ENCODE measurements around the gene CAMTA1. TPM values are rescaled to one million over a fixed set of nuclear protein-coding genes. Genes with fewer than 3 reads are reported as not detected.

The CAMTA1 gene
- total RNA-seq, 1 experiment from 2014 or later, result 69.5 TPM

DNA sequence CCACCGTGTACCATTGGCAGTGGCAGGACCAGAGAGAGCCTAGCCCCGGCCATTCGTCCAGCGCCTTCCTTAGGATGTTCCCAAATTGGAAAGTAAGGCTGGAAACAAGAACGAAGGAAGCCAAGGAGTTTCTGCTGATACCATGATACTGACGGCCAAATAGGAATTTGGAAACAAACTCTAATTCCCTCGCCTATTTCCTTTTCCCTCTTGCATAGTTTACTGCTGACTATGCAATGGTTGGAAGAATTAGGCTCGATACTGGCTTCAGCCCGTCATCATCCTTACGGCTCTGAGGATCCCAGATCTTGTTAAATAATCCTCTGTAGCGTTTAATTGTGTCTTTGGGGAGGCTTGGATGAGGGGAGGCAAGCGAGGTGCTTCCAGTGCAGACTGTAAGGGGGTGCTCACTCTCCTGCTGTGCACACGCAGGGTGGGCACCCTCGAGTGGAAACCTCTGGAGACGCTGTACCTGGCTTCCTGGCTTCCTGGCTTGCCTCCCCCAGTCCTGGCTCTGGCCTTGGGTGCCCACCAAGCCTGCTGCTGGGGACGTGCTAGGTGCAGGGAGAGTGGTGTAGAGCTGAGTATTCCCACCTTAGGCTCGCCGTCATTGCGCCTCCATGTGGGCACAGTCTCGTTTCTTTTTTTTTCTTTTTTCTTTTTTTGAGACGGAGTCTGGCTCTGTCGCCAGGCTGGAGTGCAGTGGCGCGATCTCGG is 27.4 kb upstream of the CAMTA1 start:
- DNase-seq (ENCODE audit: low read depth, low spot score) (no peak), ATAC-seq (no peak)
- Histone ChIP-seq H3K9me3 (ENCODE audit: control insufficient read depth in 1 of 2, insufficient read depth in 1 of 2, low read depth in 1 of 2, low read length in 2 of 2) (no peaks in the 10 kb centered on the region), H3K27ac (ENCODE audit: low read depth, low read length) (no peak overlapping the region), H3K9me2 (ENCODE audit: insufficient read depth) (no peaks in the 10 kb centered on the region), H3K9ac (ENCODE audit: low read length) (no peak overlapping the region), H2AFZ (ENCODE audit: low read depth, low read length, poor library complexity, severe bottlenecking) (no peak overlapping the region), H4K20me1 (ENCODE audit: insufficient read depth) (no peaks in the 10 kb centered on the region), H3K4me1 (ENCODE audit: control insufficient read depth in 1 of 2, insufficient read depth in 2 of 2, low read length in 2 of 2) (peaks cover 0 to 3% of the 10 kb centered on the region in 2 experiments; a peak in 1 of 4 replicates), H3K79me2 (ENCODE audit: insufficient read depth, low read length) (no peaks in the 10 kb centered on the region), H3K27me3 (ENCODE audit: insufficient read depth, low read length) (no peaks in the 10 kb centered on the region), H3K4me3 (replicated peaks in 1 of 2; ENCODE audit: low read depth in 1 of 2, low read length in 2 of 2) (no peak overlapping the region), H3K4me2 (ENCODE audit: low read length) (no peak overlapping the region), H3K36me3 (ENCODE audit: control insufficient read depth in 1 of 2, insufficient read depth in 2 of 2, low read length in 2 of 2) (no peaks in the 10 kb centered on the region)
- intact Hi-C loops (cut with micrococcal nuclease), result no loop called here
- ChIA-PET RAD21 (ENCODE audit: low non-redundant PET in 1 of 2, low total read pairs in 2 of 2, uncharacterized antibody in 2 of 2, unreplicated experiment in 2 of 2) (no interaction called here), CTCF (interaction anchor here (1.5 kb wide), 1 partner anchor 12 kb away, joined by 3 read pairs; no protein-coding TSS in a partner anchor), POLR2A (no interaction called here)
- no TSS peak for BruUV-seq (replicated peaks)
- TF ChIP-seq ZFX (IDR thresholded peaks at IDR 0.05), result no peak
- TF ChIP-seq FOSL1 (IDR thresholded peaks at IDR 0.05; ENCODE audit: low read depth), result no peak

DNA sequence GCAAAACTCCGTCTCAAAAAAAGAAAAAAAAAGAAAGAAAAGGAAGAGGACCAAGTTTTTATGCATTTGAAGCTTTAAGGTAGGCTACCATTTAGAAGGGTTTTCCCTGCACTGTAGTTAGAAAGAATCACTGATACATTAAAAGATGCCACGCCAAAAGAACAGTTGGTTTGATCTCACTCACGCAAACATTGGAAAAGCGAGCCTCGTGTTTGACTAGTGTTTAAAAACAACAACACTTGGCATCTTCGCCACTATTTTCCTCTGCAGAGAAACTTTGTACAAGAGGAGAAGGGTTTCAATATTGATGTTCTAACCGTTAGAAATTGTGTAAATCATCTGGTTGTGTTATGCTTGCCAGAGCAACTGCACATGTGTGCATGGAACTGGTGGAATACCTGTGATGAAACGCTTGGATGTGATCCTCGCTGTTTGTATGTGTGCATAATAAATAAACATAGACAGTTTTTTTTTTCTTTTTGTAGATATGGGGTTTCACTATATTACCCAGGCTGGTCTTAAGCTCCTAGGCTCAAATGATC is 24.0 kb upstream of the CAMTA1 start:
- no peaks in the 10 kb centered on the region for H3K79me2 ChIP-seq (ENCODE audit: insufficient read depth, low read length)
- BruUV-seq (replicated peaks), result no TSS peak
- ChIA-PET CTCF (no interaction called here), RAD21 (ENCODE audit: low non-redundant PET in 1 of 2, low total read pairs in 2 of 2, uncharacterized antibody in 2 of 2, unreplicated experiment in 2 of 2) (no interaction called here), POLR2A (no interaction called here)
- no peaks in the 10 kb centered on the region for H3K36me3 ChIP-seq (ENCODE audit: control insufficient read depth in 1 of 2, insufficient read depth in 2 of 2, low read length in 2 of 2)
- no peaks in the 10 kb centered on the region for H4K20me1 ChIP-seq (ENCODE audit: insufficient read depth)
- H2AFZ ChIP-seq (ENCODE audit: low read depth, low read length, poor library complexity, severe bottlenecking), result no peak overlapping the region
- no peaks in the 10 kb centered on the region for H3K9me3 ChIP-seq (ENCODE audit: control insufficient read depth in 1 of 2, insufficient read depth in 1 of 2, low read depth in 1 of 2, low read length in 2 of 2)
- no peak overlapping the region for H3K4me3 ChIP-seq (replicated peaks in 1 of 2; ENCODE audit: low read depth in 1 of 2, low read length in 2 of 2)
- H3K9me2 ChIP-seq (ENCODE audit: insufficient read depth), result no peaks in the 10 kb centered on the region
- no peak overlapping the region for H3K9ac ChIP-seq (ENCODE audit: low read length)
- no peak overlapping the region for H3K4me2 ChIP-seq (ENCODE audit: low read length)
- H3K27ac ChIP-seq (ENCODE audit: low read depth, low read length), result no peak overlapping the region
- intact Hi-C loops (cut with micrococcal nuclease), result no loop called here
- no peak for ATAC-seq
- H3K27me3 ChIP-seq (ENCODE audit: insufficient read depth, low read length), result no peaks in the 10 kb centered on the region
- no peaks in the 10 kb centered on the region for H3K4me1 ChIP-seq (ENCODE audit: control insufficient read depth in 1 of 2, insufficient read depth in 2 of 2, low read length in 2 of 2)
- DNase-seq (ENCODE audit: low read depth, low spot score), result no peak
- TF ChIP-seq EZH2 (IDR thresholded peaks at IDR 0.05), result no peak
- TF ChIP-seq, protein P1, sequence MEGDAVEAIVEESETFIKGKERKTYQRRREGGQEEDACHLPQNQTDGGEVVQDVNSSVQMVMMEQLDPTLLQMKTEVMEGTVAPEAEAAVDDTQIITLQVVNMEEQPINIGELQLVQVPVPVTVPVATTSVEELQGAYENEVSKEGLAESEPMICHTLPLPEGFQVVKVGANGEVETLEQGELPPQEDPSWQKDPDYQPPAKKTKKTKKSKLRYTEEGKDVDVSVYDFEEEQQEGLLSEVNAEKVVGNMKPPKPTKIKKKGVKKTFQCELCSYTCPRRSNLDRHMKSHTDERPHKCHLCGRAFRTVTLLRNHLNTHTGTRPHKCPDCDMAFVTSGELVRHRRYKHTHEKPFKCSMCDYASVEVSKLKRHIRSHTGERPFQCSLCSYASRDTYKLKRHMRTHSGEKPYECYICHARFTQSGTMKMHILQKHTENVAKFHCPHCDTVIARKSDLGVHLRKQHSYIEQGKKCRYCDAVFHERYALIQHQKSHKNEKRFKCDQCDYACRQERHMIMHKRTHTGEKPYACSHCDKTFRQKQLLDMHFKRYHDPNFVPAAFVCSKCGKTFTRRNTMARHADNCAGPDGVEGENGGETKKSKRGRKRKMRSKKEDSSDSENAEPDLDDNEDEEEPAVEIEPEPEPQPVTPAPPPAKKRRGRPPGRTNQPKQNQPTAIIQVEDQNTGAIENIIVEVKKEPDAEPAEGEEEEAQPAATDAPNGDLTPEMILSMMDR (IDR thresholded peaks at IDR 0.05 in 2 of 3, conservative IDR thresholded peaks at IDR 0.05 in 1 of 3; ENCODE audit: borderline replicate concordance in 1 of 3, insufficient read depth in 1 of 3, low read depth in 2 of 3, low read length in 2 of 3), result no peak
- TF ChIP-seq ZFX (IDR thresholded peaks at IDR 0.05), result no peak
- no peak for TF ChIP-seq JUND (IDR thresholded peaks at IDR 0.05)
- no peak for TF ChIP-seq EGR1 (IDR thresholded peaks at IDR 0.05; ENCODE audit: low read depth)
- TF ChIP-seq, protein P2, sequence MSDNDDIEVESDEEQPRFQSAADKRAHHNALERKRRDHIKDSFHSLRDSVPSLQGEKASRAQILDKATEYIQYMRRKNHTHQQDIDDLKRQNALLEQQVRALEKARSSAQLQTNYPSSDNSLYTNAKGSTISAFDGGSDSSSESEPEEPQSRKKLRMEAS (IDR thresholded peaks at IDR 0.05), result no peak
- no peak for TF ChIP-seq SIN3A (IDR thresholded peaks at IDR 0.05; ENCODE audit: low read depth)
- TF ChIP-seq POLR2A (IDR thresholded peaks at IDR 0.05; ENCODE audit: borderline replicate concordance, extremely low read depth, insufficient read depth, insufficient read length), result no peak
- TF ChIP-seq ELF1 (IDR thresholded peaks at IDR 0.05; ENCODE audit: borderline replicate concordance, low read depth), result no peak
- TF ChIP-seq, protein P3, sequence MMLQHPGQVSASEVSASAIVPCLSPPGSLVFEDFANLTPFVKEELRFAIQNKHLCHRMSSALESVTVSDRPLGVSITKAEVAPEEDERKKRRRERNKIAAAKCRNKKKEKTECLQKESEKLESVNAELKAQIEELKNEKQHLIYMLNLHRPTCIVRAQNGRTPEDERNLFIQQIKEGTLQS (IDR thresholded peaks at IDR 0.05), result no peak
- no peak for TF ChIP-seq CBX3 (IDR thresholded peaks at IDR 0.05; ENCODE audit: low read depth)
- no peak for TF ChIP-seq CEBPB (IDR thresholded peaks at IDR 0.05; ENCODE audit: low read depth)
- no peak for TF ChIP-seq POLR2AphosphoS5 (IDR thresholded peaks at IDR 0.05; ENCODE audit: low read depth, low read length)
- TF ChIP-seq, protein P4, sequence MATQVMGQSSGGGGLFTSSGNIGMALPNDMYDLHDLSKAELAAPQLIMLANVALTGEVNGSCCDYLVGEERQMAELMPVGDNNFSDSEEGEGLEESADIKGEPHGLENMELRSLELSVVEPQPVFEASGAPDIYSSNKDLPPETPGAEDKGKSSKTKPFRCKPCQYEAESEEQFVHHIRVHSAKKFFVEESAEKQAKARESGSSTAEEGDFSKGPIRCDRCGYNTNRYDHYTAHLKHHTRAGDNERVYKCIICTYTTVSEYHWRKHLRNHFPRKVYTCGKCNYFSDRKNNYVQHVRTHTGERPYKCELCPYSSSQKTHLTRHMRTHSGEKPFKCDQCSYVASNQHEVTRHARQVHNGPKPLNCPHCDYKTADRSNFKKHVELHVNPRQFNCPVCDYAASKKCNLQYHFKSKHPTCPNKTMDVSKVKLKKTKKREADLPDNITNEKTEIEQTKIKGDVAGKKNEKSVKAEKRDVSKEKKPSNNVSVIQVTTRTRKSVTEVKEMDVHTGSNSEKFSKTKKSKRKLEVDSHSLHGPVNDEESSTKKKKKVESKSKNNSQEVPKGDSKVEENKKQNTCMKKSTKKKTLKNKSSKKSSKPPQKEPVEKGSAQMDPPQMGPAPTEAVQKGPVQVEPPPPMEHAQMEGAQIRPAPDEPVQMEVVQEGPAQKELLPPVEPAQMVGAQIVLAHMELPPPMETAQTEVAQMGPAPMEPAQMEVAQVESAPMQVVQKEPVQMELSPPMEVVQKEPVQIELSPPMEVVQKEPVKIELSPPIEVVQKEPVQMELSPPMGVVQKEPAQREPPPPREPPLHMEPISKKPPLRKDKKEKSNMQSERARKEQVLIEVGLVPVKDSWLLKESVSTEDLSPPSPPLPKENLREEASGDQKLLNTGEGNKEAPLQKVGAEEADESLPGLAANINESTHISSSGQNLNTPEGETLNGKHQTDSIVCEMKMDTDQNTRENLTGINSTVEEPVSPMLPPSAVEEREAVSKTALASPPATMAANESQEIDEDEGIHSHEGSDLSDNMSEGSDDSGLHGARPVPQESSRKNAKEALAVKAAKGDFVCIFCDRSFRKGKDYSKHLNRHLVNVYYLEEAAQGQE (IDR thresholded peaks at IDR 0.05; ENCODE audit: low read depth), result no peak
- TF ChIP-seq FOSL1 (IDR thresholded peaks at IDR 0.05; ENCODE audit: low read depth), result no peak

All from HCT116 (cell line).